Activated CD8-positive, alpha-beta T cell treated with anti-CD3 and anti-CD28 coated beads, Interleukin-2, amount 10 ng/mL, durations not matched to agents 7 days and 5 days (primary cell): ENCODE results near the gene RSPO3. TPM values are rescaled to one million over a fixed set of nuclear protein-coding genes. Genes with fewer than 3 reads are reported as not detected.

ENCODE experiments used
- ATAC-seq: fragments of 150-1000 bp; cut with Tn5 transposase; one replicate; pipeline ENCODE4 v1.10.0; 2021; ENCODE audit warnings: moderate library complexity
- CTCF ChIA-PET: fragments of 350-600 bp; sonication (Branson Sonifier 250); formaldehyde crosslinking; loops from one replicate; lab custom pipeline; 2021; ENCODE audit warnings: antibody characterized with exemption; lab: Charles Lee
- POLR2A ChIA-PET: fragments of 350-600 bp; sonication (Branson Sonifier 250); formaldehyde crosslinking; loops from one replicate; lab custom pipeline; 2021; ENCODE audit warnings: antibody characterized with exemption; lab: Charles Lee
- DNase-seq: peaks from one replicate; pipeline ENCODE4 v3.0.0-alpha.2; 2020
- H3K27ac Mint-ChIP-seq: one replicate; pipeline ENCODE4 v1.8.0; 2021; ENCODE audit warnings: mild to moderate bottlenecking, mixed read lengths
- H3K27me3 Mint-ChIP-seq: one replicate; pipeline ENCODE4 v1.8.0; 2021; ENCODE audit warnings: low read depth, mixed read lengths
- H3K36me3 Mint-ChIP-seq: one replicate; pipeline ENCODE4 v1.8.0; 2021; ENCODE audit warnings: low read depth, mixed read lengths
- H3K4me1 Mint-ChIP-seq: one replicate; pipeline ENCODE4 v1.8.0; 2021; ENCODE audit warnings: low read depth, mixed read lengths
- H3K4me3 Mint-ChIP-seq: one replicate; pipeline ENCODE4 v1.8.0; 2021; ENCODE audit warnings: mild to moderate bottlenecking, mixed read lengths
- H3K9me3 Mint-ChIP-seq: one replicate; pipeline ENCODE4 v1.8.0; 2022; ENCODE audit warnings: mixed read lengths; ENCODE audit not compliant: insufficient read depth
- total RNA-seq, 2 experiments: library from RNA; stranded (reverse); gene quantifications; one replicate each; pipeline ENCODE4 v1.2.3, GENCODE V29; 2021

Gene RSPO3, protein sequence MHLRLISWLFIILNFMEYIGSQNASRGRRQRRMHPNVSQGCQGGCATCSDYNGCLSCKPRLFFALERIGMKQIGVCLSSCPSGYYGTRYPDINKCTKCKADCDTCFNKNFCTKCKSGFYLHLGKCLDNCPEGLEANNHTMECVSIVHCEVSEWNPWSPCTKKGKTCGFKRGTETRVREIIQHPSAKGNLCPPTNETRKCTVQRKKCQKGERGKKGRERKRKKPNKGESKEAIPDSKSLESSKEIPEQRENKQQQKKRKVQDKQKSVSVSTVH
- total RNA-seq = not detected

DNA sequence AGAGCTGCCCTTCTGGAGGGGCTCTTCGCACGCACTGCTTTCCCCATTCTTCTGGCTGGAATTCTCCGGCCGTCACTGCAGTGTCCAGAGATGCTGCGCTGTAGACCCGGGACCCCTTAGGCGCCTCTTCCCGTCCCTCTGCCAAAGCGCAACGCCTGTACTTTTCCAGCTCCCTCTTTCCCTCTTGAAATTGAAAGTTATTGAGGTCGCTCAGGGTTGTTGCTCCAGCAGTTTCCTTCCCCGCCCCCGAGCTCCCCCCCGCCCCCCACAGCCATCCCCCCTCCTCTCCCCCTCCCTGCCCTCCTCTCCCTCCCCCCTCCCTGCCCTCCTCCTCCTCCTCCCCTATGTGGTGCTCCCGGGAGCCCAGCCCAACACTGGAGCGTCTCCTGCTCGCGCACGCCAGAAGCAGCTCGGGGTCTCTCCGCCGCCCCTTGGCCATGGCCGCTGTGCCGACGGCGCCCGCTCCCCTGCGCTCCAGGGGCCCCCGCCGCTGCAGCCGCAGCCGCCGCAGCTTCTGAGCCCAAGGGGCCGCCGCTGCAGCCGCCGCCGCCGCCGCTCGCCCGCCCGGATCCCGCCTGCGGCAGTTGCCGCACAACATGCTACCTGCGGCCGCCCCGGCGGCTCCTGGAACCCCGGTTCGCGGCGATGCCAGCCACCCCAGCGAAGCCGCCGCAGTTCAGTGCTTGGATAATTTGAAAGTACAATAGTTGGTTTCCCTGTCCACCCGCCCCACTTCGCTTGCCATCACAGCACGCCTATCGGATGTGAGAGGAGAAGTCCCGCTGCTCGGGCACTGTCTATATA, at the start of gene RSPO3:
RSPO3 (plus strand) TSS at position 374 of the 804 bp plus-strand sequence. CDS start 522 bp downstream, outside the sequence.
- ATAC-seq = peak; percentile 36
- no peak within 1 kb of the TSS for H3K27ac Mint-ChIP-seq
- DNase-seq = peak; percentile 29

DNA sequence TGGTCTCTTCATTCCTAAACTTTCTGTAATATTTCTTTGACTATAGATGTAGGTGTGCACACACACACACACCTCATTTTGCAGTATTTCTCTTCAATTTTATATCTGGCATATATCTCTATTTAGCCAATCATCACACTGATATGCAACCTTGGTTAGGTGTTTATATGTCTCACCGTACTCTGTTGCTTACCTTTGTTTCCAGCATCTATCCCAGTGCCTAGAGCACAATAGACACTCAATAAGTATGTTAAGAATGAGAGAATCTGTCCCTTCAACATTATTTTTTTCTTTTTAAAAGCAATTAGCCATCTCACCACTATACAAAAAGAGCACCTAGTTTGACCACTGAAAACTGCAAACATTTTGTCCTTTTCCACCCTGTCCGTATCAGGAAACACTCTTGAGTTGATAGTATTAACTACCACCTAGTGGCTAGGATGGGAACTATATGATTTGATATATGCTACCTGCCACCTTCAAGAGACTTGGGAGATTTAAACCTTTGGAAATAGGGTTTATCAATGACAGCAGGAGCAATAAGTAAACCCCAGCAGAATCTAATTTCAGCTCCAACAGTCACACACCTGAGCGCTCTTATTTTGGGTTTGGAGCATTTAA, 48.7 kb upstream of the RSPO3 start:
- no peaks in the 10 kb centered on the region for H3K4me1 Mint-ChIP-seq
- DNase-seq = no peak
- POLR2A ChIA-PET = no interaction called here
- no peak for ATAC-seq
- no peaks in the 10 kb centered on the region for H3K27me3 Mint-ChIP-seq
- H3K4me3 Mint-ChIP-seq = no peak overlapping the region
- H3K36me3 Mint-ChIP-seq = no peaks in the 10 kb centered on the region
- H3K9me3 Mint-ChIP-seq = no peaks in the 10 kb centered on the region
- no peak overlapping the region for H3K27ac Mint-ChIP-seq
- CTCF ChIA-PET = no interaction called here

More for the DNA sequence above, at the start of gene RSPO3:
- ChIA-PET POLR2A (no interaction called here), CTCF (no interaction called here)
- Mint-ChIP-seq H3K36me3 (no peaks in the 10 kb centered on the region), H3K4me1 (peaks cover 23% of the 10 kb centered on the region), H3K4me3 (peak within 1 kb of the TSS; percentile 70), H3K9me3 (no peaks in the 10 kb centered on the region), H3K27me3 (peaks cover 71% of the 10 kb centered on the region)

DNA sequence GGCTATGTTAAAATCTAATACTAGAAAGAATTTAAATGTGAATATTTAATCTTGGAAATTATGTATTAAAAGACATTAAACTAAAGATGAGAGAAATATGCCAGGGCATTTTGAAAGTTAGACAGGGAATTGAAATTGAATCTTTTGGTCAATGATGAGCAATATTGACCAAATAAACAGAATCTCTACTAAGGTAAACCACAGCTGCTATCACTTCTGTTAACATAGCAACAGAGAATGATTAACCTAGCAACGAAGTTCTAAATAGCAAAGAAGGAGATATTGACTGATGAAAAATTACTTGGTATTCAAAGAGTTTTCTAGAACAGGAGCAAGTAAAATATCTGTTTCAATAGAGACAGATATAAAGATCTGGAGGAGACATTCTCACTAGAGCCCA, 45.2 kb upstream of the RSPO3 start:
- DNase-seq (no peak), ATAC-seq (no peak)
- Mint-ChIP-seq H3K27me3 (no peaks in the 10 kb centered on the region), H3K9me3 (no peaks in the 10 kb centered on the region), H3K27ac (no peak overlapping the region), H3K4me3 (no peak overlapping the region), H3K36me3 (no peaks in the 10 kb centered on the region), H3K4me1 (no peaks in the 10 kb centered on the region)
- ChIA-PET CTCF (no interaction called here), POLR2A (no interaction called here)

DNA sequence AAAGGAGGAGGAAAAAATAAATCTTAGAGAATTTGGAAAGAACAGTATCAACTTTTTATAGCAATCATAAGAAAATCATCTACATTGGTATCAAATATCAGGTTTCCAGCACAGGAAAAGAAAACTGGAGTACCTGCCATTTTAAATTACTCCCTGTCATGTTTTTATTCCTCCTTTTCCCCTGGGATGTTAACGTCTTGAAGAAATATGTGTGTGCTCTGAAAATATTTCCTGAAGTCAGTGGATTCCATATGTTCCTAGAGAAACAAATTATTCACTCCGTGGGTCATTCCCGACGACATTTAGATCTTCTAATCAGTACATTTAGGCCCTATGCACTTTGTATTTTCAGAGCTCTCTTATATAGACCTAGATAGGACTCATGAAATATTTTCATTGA, 42.0 kb upstream of the RSPO3 start:
- Mint-ChIP-seq H3K27ac (no peak overlapping the region), H3K4me1 (no peaks in the 10 kb centered on the region), H3K4me3 (no peak overlapping the region), H3K27me3 (no peaks in the 10 kb centered on the region), H3K9me3 (no peaks in the 10 kb centered on the region), H3K36me3 (no peaks in the 10 kb centered on the region)
- ATAC-seq (no peak), DNase-seq (no peak)
- POLR2A ChIA-PET = no interaction called here
- CTCF ChIA-PET = no interaction called here

DNA sequence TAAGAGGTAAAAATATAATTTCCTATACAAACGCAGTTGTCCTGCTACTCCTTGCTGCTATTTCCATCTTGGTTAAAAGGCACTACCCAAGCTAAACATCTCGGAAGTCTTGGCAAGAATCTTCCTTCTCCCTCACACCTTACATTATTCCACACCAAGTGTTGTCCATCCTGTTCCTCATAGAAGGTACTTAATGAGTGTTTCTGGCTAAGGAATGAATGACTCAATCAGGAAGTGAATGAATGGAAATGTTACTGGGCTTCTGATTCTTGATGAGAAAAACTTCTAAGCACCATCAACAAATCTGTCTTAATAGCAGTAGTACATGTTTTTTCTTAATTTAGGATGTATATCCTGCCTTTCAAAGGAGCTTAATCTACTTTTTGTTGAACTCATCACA, 40.6 kb upstream of the RSPO3 start:
- no peak overlapping the region for H3K4me3 Mint-ChIP-seq
- CTCF ChIA-PET = no interaction called here
- no peaks in the 10 kb centered on the region for H3K36me3 Mint-ChIP-seq
- no peaks in the 10 kb centered on the region for H3K27me3 Mint-ChIP-seq
- no peaks in the 10 kb centered on the region for H3K9me3 Mint-ChIP-seq
- DNase-seq = no peak
- H3K4me1 Mint-ChIP-seq = no peaks in the 10 kb centered on the region
- no peak for ATAC-seq
- POLR2A ChIA-PET = no interaction called here
- no peak overlapping the region for H3K27ac Mint-ChIP-seq

DNA sequence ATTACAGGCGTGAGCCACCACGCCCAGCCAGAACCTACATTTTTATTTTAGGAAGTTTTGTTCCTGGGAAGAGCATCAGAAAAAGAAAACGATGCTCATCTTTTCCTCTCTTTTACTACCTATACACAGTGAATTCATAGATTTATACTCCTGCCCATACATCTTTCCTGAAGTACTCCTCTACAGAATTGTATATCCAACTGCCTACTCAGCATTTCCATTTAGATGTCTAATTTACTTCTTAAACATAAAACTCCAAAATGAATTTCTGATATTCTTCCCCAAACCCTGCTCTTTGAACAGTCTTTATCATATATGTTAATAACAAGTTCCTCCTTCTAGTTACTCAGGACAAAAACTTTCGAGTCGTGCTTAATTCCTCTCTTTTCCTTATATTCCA, 39.8 kb upstream of the RSPO3 start:
- Mint-ChIP-seq H3K36me3 (no peaks in the 10 kb centered on the region), H3K27me3 (no peaks in the 10 kb centered on the region), H3K4me1 (no peaks in the 10 kb centered on the region), H3K9me3 (no peaks in the 10 kb centered on the region), H3K4me3 (no peak overlapping the region), H3K27ac (no peak overlapping the region)
- ATAC-seq = no peak
- ChIA-PET CTCF (no interaction called here), POLR2A (no interaction called here)
- DNase-seq = no peak

DNA sequence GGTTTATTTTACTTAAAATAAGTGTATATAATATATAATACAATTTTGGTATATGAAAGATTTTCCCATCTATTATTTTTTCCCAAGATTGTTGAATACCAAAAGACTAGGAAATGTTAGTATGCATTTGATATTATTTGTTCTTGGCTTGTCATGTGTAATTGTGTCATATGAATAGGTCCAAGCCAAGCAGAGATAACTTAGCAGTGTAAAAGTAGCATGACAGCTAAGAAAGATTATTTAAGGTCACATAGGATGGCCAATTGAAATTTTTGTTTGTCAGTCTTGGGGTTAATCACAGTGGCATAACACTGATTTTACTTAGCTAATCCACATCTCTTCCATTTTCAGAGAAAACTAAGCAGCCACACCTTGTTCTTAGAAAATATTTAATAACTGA, 38.8 kb upstream of the RSPO3 start:
- DNase-seq (no peak), ATAC-seq (no peak)
- Mint-ChIP-seq H3K4me3 (no peak overlapping the region), H3K27ac (no peak overlapping the region), H3K4me1 (no peaks in the 10 kb centered on the region), H3K9me3 (no peaks in the 10 kb centered on the region), H3K36me3 (no peaks in the 10 kb centered on the region), H3K27me3 (no peaks in the 10 kb centered on the region)
- ChIA-PET POLR2A (no interaction called here), CTCF (no interaction called here)

DNA sequence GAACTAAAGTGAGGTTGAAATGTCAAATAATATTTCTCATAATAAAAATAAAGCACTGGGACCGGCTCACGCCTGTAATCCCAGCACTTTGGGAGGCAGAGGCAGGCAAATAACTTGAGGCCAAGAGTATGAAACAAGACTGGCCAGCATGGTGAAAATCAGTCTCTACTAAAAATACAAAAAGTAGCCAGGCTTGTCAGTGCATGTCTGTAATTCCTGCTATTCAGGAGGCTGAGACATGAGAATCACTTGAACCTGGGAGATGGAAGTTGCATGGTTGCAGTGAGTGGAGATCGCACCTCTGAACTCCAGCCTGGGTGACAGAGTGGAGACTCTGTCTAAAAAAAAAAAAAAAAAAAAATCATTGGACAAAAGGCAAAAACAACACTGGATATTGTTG, 38.4 kb upstream of the RSPO3 start:
- H3K4me3 Mint-ChIP-seq = no peak overlapping the region
- ATAC-seq = no peak
- H3K9me3 Mint-ChIP-seq = no peaks in the 10 kb centered on the region
- H3K36me3 Mint-ChIP-seq = no peaks in the 10 kb centered on the region
- no peaks in the 10 kb centered on the region for H3K4me1 Mint-ChIP-seq
- ChIA-PET CTCF (no interaction called here), POLR2A (no interaction called here)
- no peak overlapping the region for H3K27ac Mint-ChIP-seq
- H3K27me3 Mint-ChIP-seq = no peaks in the 10 kb centered on the region
- no peak for DNase-seq

DNA sequence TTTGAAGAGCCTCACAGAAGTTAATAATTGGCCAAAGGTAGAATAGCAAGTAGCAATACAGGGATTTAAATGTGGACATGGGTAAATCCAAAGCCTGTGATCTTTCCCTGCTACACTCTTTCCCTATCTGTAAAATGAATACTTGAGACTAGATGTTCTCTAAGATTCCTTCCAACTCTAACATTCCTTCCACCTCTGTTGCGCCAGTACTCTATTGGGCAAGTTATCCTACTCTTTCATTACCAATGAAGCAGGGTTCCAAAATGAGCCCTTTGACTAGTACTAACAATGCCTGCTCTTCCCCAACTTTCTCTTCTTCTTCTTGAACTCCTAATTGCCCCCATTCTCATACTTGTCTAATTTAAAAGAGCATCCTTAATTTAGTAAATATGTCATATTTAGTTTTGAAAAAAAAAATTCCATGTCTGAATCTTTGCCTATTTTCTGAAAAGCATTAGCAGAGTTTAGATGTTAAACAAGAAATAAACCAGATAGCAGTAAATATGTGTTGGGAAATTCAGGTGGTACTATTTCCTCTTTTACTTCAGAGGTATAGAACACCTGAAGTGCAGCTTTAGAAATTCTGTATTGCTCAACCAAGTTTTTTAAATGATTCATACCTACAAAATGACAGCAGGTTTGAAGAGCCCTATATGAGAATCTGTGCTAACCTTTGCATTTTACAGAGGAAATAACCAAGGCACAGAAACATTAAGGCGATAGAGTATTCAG, 35.1 kb upstream of the RSPO3 start:
- DNase-seq (no peak), ATAC-seq (no peak)
- Mint-ChIP-seq H3K4me3 (no peak overlapping the region), H3K27me3 (no peaks in the 10 kb centered on the region), H3K4me1 (no peaks in the 10 kb centered on the region), H3K9me3 (no peaks in the 10 kb centered on the region), H3K36me3 (no peaks in the 10 kb centered on the region), H3K27ac (no peak overlapping the region)
- ChIA-PET CTCF (no interaction called here), POLR2A (no interaction called here)

DNA sequence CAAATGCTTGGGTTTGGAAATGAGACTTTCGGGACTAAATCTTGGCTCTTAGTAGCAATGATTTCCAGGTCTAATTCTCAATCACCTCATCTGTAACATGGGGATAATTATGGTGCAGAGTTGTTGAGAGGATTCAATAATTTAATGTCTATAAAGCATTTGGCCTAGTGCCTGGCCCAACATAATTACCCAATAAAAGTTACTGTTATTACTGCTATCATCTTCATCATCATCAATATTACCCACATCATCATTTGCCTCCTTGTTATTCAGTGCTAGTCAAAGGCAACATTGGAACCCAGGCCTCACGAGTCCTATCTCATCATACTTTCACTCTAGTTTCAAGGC, 34.5 kb upstream of the RSPO3 start:
- ChIA-PET CTCF (no interaction called here), POLR2A (no interaction called here)
- Mint-ChIP-seq H3K36me3 (no peaks in the 10 kb centered on the region), H3K9me3 (no peaks in the 10 kb centered on the region), H3K27ac (no peak overlapping the region), H3K4me1 (no peaks in the 10 kb centered on the region), H3K4me3 (no peak overlapping the region), H3K27me3 (no peaks in the 10 kb centered on the region)
- ATAC-seq (no peak), DNase-seq (no peak)

DNA sequence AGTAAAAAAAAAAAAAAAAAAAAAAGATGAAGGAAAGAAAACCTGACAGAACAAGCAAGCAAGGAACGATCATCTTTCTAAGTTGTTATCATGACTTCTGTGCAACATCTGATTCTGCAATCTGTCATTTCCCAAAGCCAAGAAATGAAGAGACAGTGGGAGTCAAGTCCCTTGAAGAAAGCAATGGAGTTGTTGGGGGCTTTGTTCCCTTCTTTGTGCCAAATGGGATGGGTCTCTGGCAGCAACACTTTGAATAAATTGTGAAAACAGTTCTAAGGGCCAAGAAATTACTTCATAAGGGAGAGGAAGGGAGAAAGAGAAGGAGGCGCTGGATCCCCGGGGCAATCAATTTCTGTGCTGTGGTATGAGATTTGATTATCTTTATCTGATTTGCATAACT, 33.3 kb upstream of the RSPO3 start:
- H3K9me3 Mint-ChIP-seq = no peaks in the 10 kb centered on the region

DNA sequence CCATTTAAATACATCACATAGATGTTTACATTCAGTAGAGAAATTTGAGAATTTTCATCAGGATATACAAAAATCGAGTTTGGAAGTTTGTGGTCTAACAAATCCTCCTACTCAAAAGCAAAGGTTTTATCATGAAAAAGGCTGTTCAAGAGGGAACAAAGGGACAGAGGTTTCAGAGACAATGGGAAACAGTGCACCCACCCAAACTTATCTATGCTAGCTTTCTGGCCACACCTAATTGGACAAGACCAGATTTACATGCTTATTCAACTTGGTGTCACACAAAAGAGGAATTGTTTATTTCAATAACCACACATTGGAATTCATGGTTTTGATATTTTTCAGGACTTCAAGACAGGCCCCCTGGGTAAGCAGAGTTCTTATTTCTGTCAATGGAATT, 28.4 kb upstream of the RSPO3 start:
- Mint-ChIP-seq H3K27ac (no peak overlapping the region), H3K4me3 (no peak overlapping the region), H3K9me3 (no peaks in the 10 kb centered on the region), H3K27me3 (peaks cover 2% of the 10 kb centered on the region), H3K4me1 (no peaks in the 10 kb centered on the region), H3K36me3 (no peaks in the 10 kb centered on the region)
- DNase-seq (no peak), ATAC-seq (no peak)
- POLR2A ChIA-PET = no interaction called here
- CTCF ChIA-PET = no interaction called here

More for the DNA sequence above, 33.3 kb upstream of the RSPO3 start:
- ChIA-PET CTCF (no interaction called here), POLR2A (no interaction called here)
- Mint-ChIP-seq H3K4me3 (no peak overlapping the region), H3K36me3 (no peaks in the 10 kb centered on the region), H3K4me1 (no peaks in the 10 kb centered on the region), H3K27ac (no peak overlapping the region), H3K27me3 (no peaks in the 10 kb centered on the region)
- DNase-seq (no peak), ATAC-seq (no peak)
